Loucy (cell line): ENCODE measurements around the gene DLG2.

ENCODE experiments used
- H2AFZ ChIP-seq: fragments of 200-600 bp; sonication (generic); 2 replicates; pipeline ENCODE4 v1.6.0; 2016; ENCODE audit warnings: antibody characterized with exemption, mild to moderate bottlenecking, low read length, moderate library complexity
- H3F3A ChIP-seq: fragments of 200-600 bp; 2 replicates; pipeline ENCODE4 v1.6.0; 2016; ENCODE audit warnings: antibody characterized with exemption, low read depth, mild to moderate bottlenecking
- H3K27me3 ChIP-seq: fragments of 200-600 bp; sonication (generic); 2 replicates; pipeline ENCODE4 v1.6.1; 2014; ENCODE audit warnings: low read length, mild to moderate bottlenecking; ENCODE audit not compliant: insufficient read depth, poor library complexity, severe bottlenecking
- H3K36me3 ChIP-seq: fragments of 200-600 bp; sonication (generic); 2 replicates; pipeline ENCODE4 v1.6.1; 2016; ENCODE audit warnings: low read length; ENCODE audit not compliant: insufficient read depth
- H3K4me1 ChIP-seq: fragments of 200-600 bp; sonication (generic); 2 replicates; pipeline ENCODE4 v1.5.1; 2014; ENCODE audit warnings: low read length, mild to moderate bottlenecking; ENCODE audit not compliant: insufficient read depth, poor library complexity, severe bottlenecking
- H3K4me2 ChIP-seq: fragments of 200-600 bp; sonication (generic); 2 replicates; pipeline ENCODE4 v1.6.0; 2014; ENCODE audit warnings: antibody characterized with exemption, low read length, low read depth, mild to moderate bottlenecking; ENCODE audit not compliant: poor library complexity, severe bottlenecking
- H3K4me3 ChIP-seq: fragments of 200-600 bp; sonication (generic); 2 replicates; pipeline ENCODE4 v1.5.1; 2014; ENCODE audit warnings: low read length, mild to moderate bottlenecking, mixed read lengths; ENCODE audit not compliant: poor library complexity, severe bottlenecking
- H3K79me2 ChIP-seq: fragments of 200-600 bp; sonication (generic); 2 replicates; pipeline ENCODE4 v1.6.1; 2014; ENCODE audit warnings: low read length; ENCODE audit not compliant: insufficient read depth
- H3K9ac ChIP-seq: fragments of 200-600 bp; sonication (generic); 2 replicates; pipeline ENCODE4 v1.6.0; 2014; ENCODE audit warnings: mild to moderate bottlenecking, low read depth, low read length, moderate library complexity; ENCODE audit not compliant: poor library complexity, severe bottlenecking
- H3K9me2 ChIP-seq: fragments of 200-600 bp; sonication (generic); replicated peaks from 2 replicates; pipeline ENCODE4 v1.6.1; 2016; ENCODE audit warnings: low read depth, low read length, mixed read lengths
- H3K9me3 ChIP-seq: fragments of 200-600 bp; sonication (generic); 2 replicates; pipeline ENCODE4 v1.6.1; 2014; ENCODE audit warnings: mild to moderate bottlenecking, antibody characterized with exemption, low read length, low read depth; ENCODE audit not compliant: insufficient read depth
- H4K20me1 ChIP-seq: fragments of 200-600 bp; sonication (generic); 2 replicates; pipeline ENCODE4 v1.6.0; 2014; ENCODE audit warnings: antibody characterized with exemption, low read length, mild to moderate bottlenecking; ENCODE audit not compliant: insufficient read depth, poor library complexity, severe bottlenecking
- EZH2phosphoT487 ChIP-seq: fragments of 200-600 bp; IDR thresholded peaks from 2 replicates; pipeline ENCODE4 v1.6.1; 2018; ENCODE audit warnings: antibody characterized with exemption, mild to moderate bottlenecking, moderate library complexity, borderline replicate concordance
- TF ChIP-seq, protein P1 (sequence below): fragments of 200-600 bp; sonication (generic); conservative IDR thresholded peaks from 2 replicates; pipeline ENCODE4 v1.5.1; 2014; ENCODE audit warnings: mild to moderate bottlenecking, antibody characterized with exemption, low read length

The DLG2 gene

DNA sequence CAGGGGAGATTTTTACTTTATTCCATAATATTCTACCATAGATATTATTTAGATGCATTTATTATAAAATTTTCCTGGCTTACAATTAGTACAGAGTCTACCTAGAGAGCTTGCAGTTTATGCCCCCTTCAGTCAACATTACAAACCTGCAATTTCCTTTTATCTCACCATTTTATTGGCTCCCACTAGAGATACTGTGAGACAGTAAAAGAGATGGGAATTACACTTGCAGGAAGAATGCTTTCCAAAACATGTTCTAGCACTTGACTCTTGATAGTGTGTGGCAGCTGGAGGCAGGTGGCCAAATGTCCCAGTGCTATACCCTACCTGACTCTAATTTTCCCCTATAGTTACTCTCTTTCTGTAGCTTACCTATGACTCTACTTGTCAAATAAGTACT, 863.2 kb downstream of the DLG2 start:
- no peak overlapping the region for H2AFZ ChIP-seq

DNA sequence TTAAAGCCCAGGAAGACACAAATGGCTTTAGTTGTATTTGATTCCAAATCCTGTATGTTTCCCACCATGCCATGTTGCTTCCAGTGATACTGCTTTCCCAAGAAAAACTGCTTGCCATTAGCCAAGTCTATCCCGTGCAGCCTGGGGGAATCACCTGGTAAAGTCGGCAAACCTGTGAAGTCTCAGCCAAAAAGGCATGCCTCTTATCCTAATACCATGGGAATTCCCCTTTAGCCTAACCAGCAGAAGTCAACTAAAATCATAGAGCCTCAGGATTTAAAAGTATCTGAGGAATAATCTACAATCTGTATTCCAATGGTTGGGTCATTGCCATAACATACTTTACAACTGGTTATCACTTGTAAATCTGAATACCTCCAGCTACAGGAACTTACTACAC, 869.4 kb downstream of the DLG2 start:
- Histone ChIP-seq H4K20me1 (no peaks in the 10 kb centered on the region), H3K79me2 (no peaks in the 10 kb centered on the region), H2AFZ (no peak overlapping the region), H3K4me3 (no peak overlapping the region), H3K9me3 (no peaks in the 10 kb centered on the region), H3K27me3 (no peaks in the 10 kb centered on the region), H3K9ac (no peak overlapping the region), H3K9me2 (no peaks in the 10 kb centered on the region), H3K4me1 (no peaks in the 10 kb centered on the region), H3K36me3 (no peaks in the 10 kb centered on the region), H3K4me2 (no peak overlapping the region), H3F3A (no peaks in the 10 kb centered on the region)
- TF ChIP-seq EZH2phosphoT487, result no peak
- TF ChIP-seq, protein P1, sequence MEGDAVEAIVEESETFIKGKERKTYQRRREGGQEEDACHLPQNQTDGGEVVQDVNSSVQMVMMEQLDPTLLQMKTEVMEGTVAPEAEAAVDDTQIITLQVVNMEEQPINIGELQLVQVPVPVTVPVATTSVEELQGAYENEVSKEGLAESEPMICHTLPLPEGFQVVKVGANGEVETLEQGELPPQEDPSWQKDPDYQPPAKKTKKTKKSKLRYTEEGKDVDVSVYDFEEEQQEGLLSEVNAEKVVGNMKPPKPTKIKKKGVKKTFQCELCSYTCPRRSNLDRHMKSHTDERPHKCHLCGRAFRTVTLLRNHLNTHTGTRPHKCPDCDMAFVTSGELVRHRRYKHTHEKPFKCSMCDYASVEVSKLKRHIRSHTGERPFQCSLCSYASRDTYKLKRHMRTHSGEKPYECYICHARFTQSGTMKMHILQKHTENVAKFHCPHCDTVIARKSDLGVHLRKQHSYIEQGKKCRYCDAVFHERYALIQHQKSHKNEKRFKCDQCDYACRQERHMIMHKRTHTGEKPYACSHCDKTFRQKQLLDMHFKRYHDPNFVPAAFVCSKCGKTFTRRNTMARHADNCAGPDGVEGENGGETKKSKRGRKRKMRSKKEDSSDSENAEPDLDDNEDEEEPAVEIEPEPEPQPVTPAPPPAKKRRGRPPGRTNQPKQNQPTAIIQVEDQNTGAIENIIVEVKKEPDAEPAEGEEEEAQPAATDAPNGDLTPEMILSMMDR, result no peak

More for the DNA sequence above, 863.2 kb downstream of the DLG2 start:
- H3K79me2 ChIP-seq, result no peaks in the 10 kb centered on the region
- TF ChIP-seq, protein P1, result no peak
- TF ChIP-seq EZH2phosphoT487, result no peak
- H3K9me2 ChIP-seq, result no peaks in the 10 kb centered on the region
- H4K20me1 ChIP-seq, result no peaks in the 10 kb centered on the region
- H3K27me3 ChIP-seq, result no peaks in the 10 kb centered on the region
- H3K4me1 ChIP-seq, result no peaks in the 10 kb centered on the region
- no peaks in the 10 kb centered on the region for H3K36me3 ChIP-seq
- H3F3A ChIP-seq, result no peaks in the 10 kb centered on the region
- no peaks in the 10 kb centered on the region for H3K9me3 ChIP-seq
- no peak overlapping the region for H3K4me2 ChIP-seq
- no peak overlapping the region for H3K9ac ChIP-seq
- H3K4me3 ChIP-seq, result no peak overlapping the region

DNA sequence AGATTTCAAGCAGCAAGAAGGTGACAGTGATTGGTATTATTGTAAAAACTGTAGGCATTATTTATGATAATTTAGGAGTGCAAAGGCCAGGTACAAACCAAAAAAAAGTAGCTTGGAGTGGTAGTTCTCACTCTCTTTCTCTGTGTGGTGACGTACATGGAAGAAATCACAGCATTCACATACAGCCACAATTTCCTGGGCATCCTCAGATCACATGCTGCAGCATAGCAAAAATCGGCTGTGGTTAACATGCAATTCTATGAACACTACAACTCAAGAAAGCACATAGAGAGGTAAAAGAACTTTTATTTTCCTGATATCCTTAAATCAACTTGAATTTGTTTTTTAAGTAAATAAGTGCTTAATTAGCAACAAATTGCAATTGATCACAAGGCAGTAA, 875.8 kb downstream of the DLG2 start:
- Histone ChIP-seq H3K9me2 (no peaks in the 10 kb centered on the region), H3K9ac (no peak overlapping the region), H3K4me1 (no peaks in the 10 kb centered on the region), H3K4me3 (no peak overlapping the region), H2AFZ (no peak overlapping the region), H3K4me2 (no peak overlapping the region), H3K36me3 (no peaks in the 10 kb centered on the region), H3K9me3 (no peaks in the 10 kb centered on the region), H4K20me1 (no peaks in the 10 kb centered on the region), H3K79me2 (no peaks in the 10 kb centered on the region), H3K27me3 (no peaks in the 10 kb centered on the region), H3F3A (no peaks in the 10 kb centered on the region; the same call in 1 of the 2 replicates)
- TF ChIP-seq, protein P1, result no peak
- TF ChIP-seq EZH2phosphoT487, result no peak
